CD4-positive, alpha-beta T cell (primary cell): ENCODE data around the gene TRIM46. TPM values are rescaled to one million over a fixed set of nuclear protein-coding genes. Genes with fewer than 3 reads are reported as not detected.
"Not testable (repeated sequence)": the region's sequence is repeated elsewhere in the genome, so short reads cannot be mapped to it uniquely, and the experiment has no call there.

ENCODE experiments used
- ATAC-seq: fragments of 200-7000 bp; cut with Tn5 transposase; one replicate; pipeline ENCODE4 v1.10.0; 2022; ENCODE audit warnings: mild to moderate bottlenecking; ENCODE audit not compliant: poor library complexity
- CTCF ChIA-PET: fragments of 350-600 bp; sonication (Branson Sonifier 250); formaldehyde crosslinking; loops from one replicate; lab custom pipeline; 2021; ENCODE audit warnings: antibody characterized with exemption, inconsistent platforms; lab: Charles Lee
- POLR2A ChIA-PET: fragments of 350-600 bp; sonication (Branson Sonifier 250); formaldehyde crosslinking; loops from one replicate; lab custom pipeline; 2021; ENCODE audit warnings: antibody characterized with exemption, inconsistent platforms; lab: Charles Lee
- DNase-seq, 14 experiments: peaks; one replicate each; pipeline ENCODE4 v3.0.0-alpha.2; 2013 to 2020; ENCODE audit warnings: mixed read lengths in 2 of 14
- H3K27ac ChIP-seq, 2 donors: one replicate each; pipeline versions ENCODE4 v1.5.1 to v1.7.0; 2013; ENCODE audit warnings: low read length in 2 of 2, low read depth in 1 of 2, mild to moderate bottlenecking in 1 of 2
- H3K27me3 ChIP-seq, 2 experiments: 1 replicate in 1 of 2; 2 replicates in 1 of 2; pipeline versions ENCODE4 v1.6.1 to v1.7.0; 2013; ENCODE audit warnings: low read length in 2 of 2, control low read depth in 1 of 2, mild to moderate bottlenecking in 1 of 2, moderate library complexity in 1 of 2; ENCODE audit not compliant: insufficient read depth in 2 of 2, control insufficient read depth in 1 of 2
- H3K36me3 ChIP-seq: one replicate; pipeline ENCODE4 v1.6.1; 2013; ENCODE audit warnings: low read length, control low read depth; ENCODE audit not compliant: insufficient read depth
- H3K4me1 ChIP-seq: one replicate; pipeline ENCODE4 v1.6.1; 2013; ENCODE audit warnings: low read length, control low read depth; ENCODE audit not compliant: insufficient read depth
- H3K4me3 ChIP-seq: one replicate; pipeline ENCODE4 v1.5.1; 2013; ENCODE audit warnings: mild to moderate bottlenecking, low read length, moderate library complexity
- H3K9me3 ChIP-seq, 2 experiments: 1 replicate in 1 of 2; 2 replicates in 1 of 2; pipeline versions ENCODE4 v1.6.1 to v1.7.0; 2013; ENCODE audit warnings: low read length in 2 of 2, mild to moderate bottlenecking in 2 of 2, control low read depth in 1 of 2, moderate library complexity in 1 of 2; ENCODE audit not compliant: control insufficient read depth in 1 of 2, insufficient read depth in 1 of 2
- H3K27ac Mint-ChIP-seq: one replicate; pipeline ENCODE4 v1.8.0; 2020; ENCODE audit warnings: mixed read lengths
- H3K27me3 Mint-ChIP-seq: one replicate; pipeline ENCODE4 v1.8.0; 2021; ENCODE audit warnings: mixed read lengths
- H3K36me3 Mint-ChIP-seq: one replicate; pipeline ENCODE4 v1.8.0; 2021; ENCODE audit warnings: low read depth, mixed read lengths
- H3K4me1 Mint-ChIP-seq: one replicate; pipeline ENCODE4 v1.8.0; 2021; ENCODE audit warnings: low read depth, mixed read lengths
- H3K4me3 Mint-ChIP-seq: one replicate; pipeline ENCODE4 v1.8.0; 2020; ENCODE audit warnings: mild to moderate bottlenecking, mixed read lengths
- H3K9me3 Mint-ChIP-seq: one replicate; pipeline ENCODE4 v1.8.0; 2020; ENCODE audit warnings: mixed read lengths
- CTCF ChIP-seq: fragments of 200-600 bp; IDR thresholded peaks from one replicate; pipeline ENCODE4 v1.8.0; 2022; ENCODE audit warnings: antibody characterized with exemption, mild to moderate bottlenecking
- intact Hi-C, 2 experiments: fragments of 100-400 bp; cut with DNase I in 1 of 2; cut with micrococcal nuclease in 1 of 2; formaldehyde crosslinking; loops; one replicate each; pipeline versions ENCODE4 v1.15.1 to v1.9.0; 2023 to 2025; cut with DNase I, micrococcal nuclease
- total RNA-seq, 174 experiments: library from RNA in 2 of 174; stranded (reverse) in 2 of 174; gene quantifications; one replicate each; pipeline ENCODE4 v1.2.3 and lab custom pipeline; 2021 to 2026

TRIM46 gene
- total RNA-seq, 2 experiments from 2014 or later: 2.9 to 3.0 TPM

GRCh38 chr1:155223047-155223446 lies 49.4 kb downstream of the TRIM46 start:
- DNase-seq (no peak), ATAC-seq (no peak)
- Histone ChIP-seq H3K4me1 (peaks cover 36% of the 10 kb centered on the region), H3K27me3 (no peaks in the 10 kb centered on the region), H3K27ac (no peak overlapping the region), H3K4me3 (no peak overlapping the region), H3K36me3 (peaks cover 4% of the 10 kb centered on the region), H3K9me3 (no peaks in the 10 kb centered on the region)
- ChIA-PET CTCF (interaction anchor here (1.9 kb wide), 1 partner anchor 21 kb away, joined by 5 read pairs; no protein-coding TSS in a partner anchor), POLR2A (no interaction called here)
- H3K27me3 Mint-ChIP-seq: no peaks in the 10 kb centered on the region
- H3K9me3 Mint-ChIP-seq: no peaks in the 10 kb centered on the region
- TF ChIP-seq CTCF: no peak
- intact Hi-C loops: no loop called here
- H3K36me3 Mint-ChIP-seq: no peaks in the 10 kb centered on the region
- H3K4me3 Mint-ChIP-seq: no peak overlapping the region
- no peak overlapping the region for H3K27ac Mint-ChIP-seq
- peaks cover 31% of the 10 kb centered on the region for H3K4me1 Mint-ChIP-seq

- peaks cover 26% of the 10 kb centered on the region for H3K4me1 Mint-ChIP-seq
- H3K9me3 Mint-ChIP-seq, H3K4me3 Mint-ChIP-seq, ATAC-seq, H3K27ac Mint-ChIP-seq, H3K27ac ChIP-seq, H3K27me3 Mint-ChIP-seq, H3K36me3 Mint-ChIP-seq, H3K9me3 ChIP-seq, H3K4me3 ChIP-seq, H3K36me3 ChIP-seq, H3K27me3 ChIP-seq, DNase-seq: not testable (repeated sequence)
- intact Hi-C loops: loop anchor here (5.0 kb wide), 2 partner anchors 33 to 133 kb away; no protein-coding TSS in a partner anchor
- CTCF ChIA-PET: interaction anchor here (0.8 to 1.5 kb wide), 2 partner anchors 21 to 58 kb away, joined by 3 read pairs; no protein-coding TSS in a partner anchor
- POLR2A ChIA-PET: interaction anchor here (2.5 to 3.4 kb wide), 2 partner anchors 19 to 31 kb away, joined by 8 to 16 read pairs; no protein-coding TSS in a partner anchor
- H3K4me1 ChIP-seq: peaks cover 28% of the 10 kb centered on the region
Measured at GRCh38 chr1:155225404-155225759, 51.7 kb downstream of the TRIM46 start.

DNA sequence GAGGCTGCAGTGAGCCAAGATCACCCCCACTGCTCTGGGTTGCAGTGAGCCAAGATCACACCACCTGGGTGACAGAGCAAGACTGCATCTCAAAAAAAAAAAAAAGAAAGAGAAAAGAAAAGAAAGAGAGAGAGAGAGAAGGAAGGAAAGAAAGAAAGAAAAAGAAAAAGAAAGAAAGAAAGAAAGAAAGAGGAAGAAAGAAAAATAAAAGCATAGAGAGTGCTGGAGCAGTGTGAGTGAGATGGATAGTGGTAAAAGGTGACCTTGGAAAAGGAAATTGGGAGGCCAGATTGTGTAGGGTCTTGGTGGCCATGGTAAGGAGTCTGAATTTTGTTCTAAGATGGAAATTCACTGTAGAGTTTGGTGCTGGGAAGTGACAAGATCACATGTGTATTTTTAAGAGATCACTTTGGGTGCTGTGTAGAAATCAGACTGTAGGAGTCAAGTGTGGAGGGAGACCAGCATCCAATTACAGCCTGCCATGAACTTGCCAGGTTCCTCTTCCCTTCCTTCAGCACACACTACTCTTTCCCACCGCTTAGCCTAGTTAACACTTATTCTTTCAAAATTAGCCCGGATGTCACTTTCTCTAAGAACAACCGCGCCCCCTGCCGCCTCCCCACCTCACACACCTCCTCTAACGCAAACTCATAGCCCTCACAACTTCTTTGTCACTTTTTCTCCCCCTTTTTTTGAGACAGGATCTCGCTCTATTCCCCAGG lies 52.7 kb downstream of the TRIM46 start:
- intact Hi-C loops: loop anchor here (1.0 to 5.0 kb wide), 5 partner anchors 19 to 136 kb away; partner anchors contain the start of gene THBS3 (in 2 of the 2)
- Mint-ChIP-seq H3K4me3 (peak overlapping the region; percentile 72), H3K36me3 (no peaks in the 10 kb centered on the region), H3K27ac (peak overlapping the region; percentile 74), H3K9me3 (no peaks in the 10 kb centered on the region), H3K4me1 (peaks cover 26% of the 10 kb centered on the region), H3K27me3 (no peaks in the 10 kb centered on the region)
- DNase-seq (peak; percentile 70 to 96 (median 88)), ATAC-seq (peak; percentile 57)
- Histone ChIP-seq H3K4me3 (peak overlapping the region; percentile 75), H3K27me3 (no peaks in the 10 kb centered on the region), H3K9me3 (no peaks in the 10 kb centered on the region), H3K4me1 (peaks cover 25% of the 10 kb centered on the region), H3K36me3 (peaks cover 4% of the 10 kb centered on the region), H3K27ac (peak overlapping the region; percentile 82 to 87)
- peak; percentile 81 for TF ChIP-seq CTCF
- ChIA-PET POLR2A (interaction anchor here (0.9 to 3.4 kb wide), 12 partner anchors 7 to 98 kb away, joined by 3 to 42 read pairs (median 5); partner anchors contain the start of genes KRTCAP2, MTX1 and THBS3), CTCF (interaction anchor here (0.8 to 3.3 kb wide), 15 partner anchors 15 to 142 kb away, joined by 3 to 23 read pairs (median 3); partner anchors contain the start of genes KRTCAP2, MTX1 and TRIM46)
